HG03565 (cell line): Measurements from ENCODE around the gene FIBCD1.

Experiments
- ATAC-seq: cut with Tn5 transposase; IDR thresholded peaks from one replicate; pipeline ENCODE4 v1.9.1; 2021; ENCODE audit warnings: mild to moderate bottlenecking, moderate library complexity; ENCODE audit not compliant: unreplicated experiment

Gene FIBCD1

DNA sequence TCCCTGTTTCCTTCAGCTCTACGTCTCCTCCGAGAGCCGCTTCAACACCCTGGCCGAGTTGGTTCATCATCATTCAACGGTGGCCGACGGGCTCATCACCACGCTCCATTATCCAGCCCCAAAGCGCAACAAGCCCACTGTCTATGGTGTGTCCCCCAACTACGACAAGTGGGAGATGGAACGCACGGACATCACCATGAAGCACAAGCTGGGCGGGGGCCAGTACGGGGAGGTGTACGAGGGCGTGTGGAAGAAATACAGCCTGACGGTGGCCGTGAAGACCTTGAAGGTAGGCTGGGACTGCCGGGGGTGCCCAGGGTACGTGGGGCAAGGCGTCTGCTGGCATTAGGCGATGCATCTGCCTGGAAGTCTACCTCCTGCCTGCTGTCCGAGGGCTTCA, 76.3 kb downstream of the FIBCD1 start:
- no peak for ATAC-seq

DNA sequence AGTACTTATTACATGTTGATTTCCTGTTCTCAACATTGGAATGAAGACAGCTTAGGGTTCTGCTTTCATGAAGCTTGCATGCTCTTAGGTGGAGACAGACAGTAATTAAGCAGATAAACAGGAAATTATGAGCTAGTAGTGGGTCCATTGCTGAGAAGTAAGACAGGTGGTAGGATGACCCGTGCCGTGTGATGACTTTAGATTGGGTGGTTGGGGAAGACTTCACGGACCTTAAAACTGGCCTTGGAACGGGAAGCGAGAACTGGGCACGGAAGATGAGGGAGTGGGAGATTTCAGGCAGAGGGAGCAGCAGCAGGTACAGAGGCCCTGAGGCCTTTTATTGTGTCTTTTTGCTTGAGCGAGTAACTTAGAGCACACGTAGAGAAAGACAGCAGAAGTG, 76.8 kb downstream of the FIBCD1 start:
- ATAC-seq, result no peak

DNA sequence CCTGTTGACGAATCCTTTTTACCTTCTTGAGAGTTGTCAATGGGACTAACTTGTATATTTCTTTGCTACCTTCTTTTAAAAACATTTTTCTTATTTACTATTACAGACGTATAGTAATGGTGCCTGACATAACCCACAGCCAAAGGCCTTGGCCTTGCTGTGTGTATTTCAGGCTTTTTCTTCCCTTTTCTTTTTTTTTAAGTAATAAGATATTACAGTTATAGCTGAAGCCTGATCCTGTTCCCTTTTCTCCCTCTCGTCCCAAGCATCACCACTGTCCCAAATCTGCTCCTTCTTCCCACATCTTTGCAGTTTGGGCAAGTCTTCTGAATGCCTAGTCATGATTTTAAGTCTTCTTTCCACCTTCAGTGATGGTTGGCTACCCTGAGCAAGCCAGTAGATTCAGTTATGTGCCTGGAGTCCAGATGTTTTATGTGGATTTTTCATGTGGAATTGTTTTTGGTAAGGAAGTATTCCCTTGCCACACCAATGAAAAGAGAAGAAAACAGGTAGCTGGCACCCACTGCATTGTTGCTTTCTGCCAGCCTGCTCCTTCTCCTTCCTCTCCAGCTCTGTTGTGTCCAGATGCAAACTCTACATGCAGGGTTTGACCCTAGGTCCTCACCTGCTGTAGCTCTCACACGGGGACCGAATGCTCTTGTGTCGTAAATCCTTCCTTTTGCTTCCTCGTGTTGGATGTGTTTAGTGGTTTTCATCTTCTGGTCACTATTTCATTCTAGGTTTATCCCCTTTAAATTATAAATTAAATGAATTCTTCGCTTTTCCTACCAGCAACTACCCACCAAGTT, 77.5 kb downstream of the FIBCD1 start:
- ATAC-seq, result no peak

DNA sequence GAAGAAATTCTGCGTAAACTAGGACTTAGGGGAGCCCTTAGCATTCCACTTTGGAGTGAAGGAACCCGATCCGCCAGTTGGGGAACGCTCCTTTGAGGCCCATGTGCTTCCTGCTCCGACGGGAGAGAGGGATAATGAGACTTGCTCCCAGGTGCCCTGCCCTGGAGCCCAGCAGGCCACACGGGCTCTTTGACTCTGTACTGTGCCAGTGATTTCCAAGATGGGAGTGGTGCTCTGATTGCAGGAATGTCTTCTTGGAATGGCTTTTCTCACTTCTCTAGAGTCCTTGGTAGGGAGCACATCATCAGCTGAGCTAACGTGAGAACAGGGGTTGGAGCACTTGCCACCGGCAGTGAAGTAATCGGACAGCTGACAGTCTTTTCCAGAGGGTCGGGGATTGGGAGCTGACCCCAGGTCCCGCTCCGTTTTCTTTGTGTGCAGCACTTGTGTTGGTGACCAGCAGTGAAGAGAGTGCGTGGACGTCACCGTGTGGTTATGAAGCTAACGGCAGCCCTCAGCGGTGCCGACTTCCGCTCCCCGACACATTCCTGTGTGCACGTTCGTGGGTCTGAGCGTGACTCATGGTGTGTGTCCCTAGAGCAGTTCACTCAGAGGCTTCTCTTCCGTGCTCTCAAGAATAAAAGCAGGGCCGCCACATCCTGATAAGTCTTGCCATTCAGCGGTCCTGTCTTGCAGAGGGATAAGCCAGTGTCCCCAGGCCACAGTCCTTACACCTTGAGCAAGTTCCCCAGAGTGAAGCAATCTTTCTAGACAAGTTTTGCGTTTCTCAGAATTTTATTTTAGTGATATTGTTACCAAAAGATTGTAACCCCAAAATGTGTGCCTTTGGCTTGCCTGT, 78.4 kb downstream of the FIBCD1 start:
- ATAC-seq, result no peak

DNA sequence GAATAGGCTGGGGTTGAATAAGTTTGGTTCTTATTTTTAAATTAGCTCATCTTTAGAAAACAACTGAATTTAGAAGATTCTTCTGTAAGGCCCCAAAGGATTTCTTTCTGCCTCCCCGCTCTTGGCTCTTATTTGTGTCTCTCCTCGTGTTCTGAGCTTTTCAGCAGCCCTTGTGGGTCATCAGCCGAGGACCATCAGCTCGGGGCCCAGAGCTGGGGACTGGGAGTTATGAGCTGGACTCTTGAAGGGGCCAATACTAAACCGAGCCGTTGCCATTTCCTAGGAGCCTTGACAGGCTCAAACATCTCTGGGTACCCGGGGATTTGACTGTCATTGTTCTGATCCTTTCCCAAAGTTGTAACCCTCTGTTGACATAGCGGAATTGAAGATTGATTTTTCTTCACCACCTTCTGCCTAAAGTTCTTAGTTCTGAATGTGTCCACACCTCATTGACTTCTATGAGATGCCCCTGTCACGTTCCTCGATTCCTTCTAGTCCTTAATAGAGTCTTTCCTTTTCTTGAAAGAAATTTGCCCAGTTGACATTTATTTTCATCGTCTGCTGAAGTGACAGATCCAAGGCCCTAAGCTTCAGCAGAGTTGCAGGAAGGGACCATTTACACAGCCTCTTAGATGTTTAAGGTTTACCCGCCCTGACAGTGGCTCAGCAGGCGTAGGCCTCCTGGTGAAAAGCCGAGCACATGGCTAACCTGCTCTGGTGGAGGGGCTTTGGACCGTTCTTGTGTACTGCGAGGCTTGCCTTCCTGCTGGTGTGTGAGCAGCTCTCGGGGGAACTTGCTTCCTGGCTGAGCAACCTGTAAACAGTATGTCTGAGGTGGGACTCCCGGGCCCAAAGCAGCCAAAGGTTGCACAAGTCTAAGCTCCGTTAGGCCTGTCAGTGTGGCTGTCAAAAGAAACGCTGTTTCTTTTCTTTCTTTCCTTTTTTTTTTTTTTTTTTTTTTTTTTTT, 80.0 kb downstream of the FIBCD1 start:
- ATAC-seq, result no peak

DNA sequence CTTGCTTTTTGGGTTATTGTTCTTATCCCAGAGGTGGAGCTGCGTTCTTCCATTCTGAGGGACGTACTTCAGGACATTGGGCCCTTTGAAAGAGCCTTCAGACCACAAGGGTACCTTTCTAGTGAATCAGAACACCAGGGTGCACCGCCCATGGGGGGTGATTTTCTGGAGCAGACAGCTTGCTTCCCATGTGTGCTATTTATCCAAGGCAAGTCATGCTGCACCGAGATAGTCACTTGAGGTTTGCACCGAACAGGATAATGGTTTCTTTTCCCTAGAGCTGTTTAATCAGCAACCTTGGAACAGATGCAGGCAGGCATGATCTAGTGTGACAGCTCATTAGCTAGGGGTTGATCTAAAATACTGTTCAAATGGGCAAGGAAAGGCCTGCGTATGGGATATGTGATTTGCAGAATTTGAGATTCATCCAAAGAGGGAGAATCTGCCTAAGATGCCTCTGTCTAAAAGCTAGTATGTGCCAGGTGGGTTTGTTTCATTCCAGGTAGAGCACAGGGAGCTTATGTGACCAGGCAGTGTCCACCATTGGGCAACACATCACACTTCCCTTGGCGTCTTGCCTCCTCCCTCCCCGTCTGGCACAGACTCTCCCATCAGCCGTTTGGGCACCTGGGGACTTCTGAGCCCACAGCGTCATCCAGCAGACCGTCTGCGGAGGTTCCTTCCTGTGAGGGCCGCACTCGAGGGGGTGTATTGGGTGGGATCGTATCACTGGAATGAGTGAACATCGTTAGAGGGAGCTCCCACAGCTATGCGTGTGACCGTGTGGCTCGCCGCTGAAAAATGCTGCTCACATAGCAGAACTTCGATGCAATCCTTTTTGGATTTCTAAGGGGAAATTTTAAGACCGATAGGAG, 80.9 kb downstream of the FIBCD1 start:
- ATAC-seq, result no peak

DNA sequence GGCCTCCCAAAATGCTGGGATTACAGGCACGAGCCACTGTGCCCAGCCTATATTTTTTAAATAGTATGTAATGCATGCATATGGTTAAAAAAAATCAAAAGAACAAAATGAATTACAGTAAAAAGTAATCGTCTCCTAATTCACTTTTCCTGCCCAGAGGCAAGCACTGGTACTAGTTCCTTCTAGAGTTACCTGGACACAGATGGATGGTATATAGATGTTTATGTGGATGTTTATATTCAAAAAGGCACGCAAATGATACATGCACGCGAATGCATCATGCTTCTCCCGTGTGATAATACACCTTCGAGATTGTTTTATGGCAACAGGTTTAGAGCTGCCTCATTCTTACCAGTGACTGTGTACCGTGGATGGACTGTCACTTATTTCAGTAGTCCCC, 82.6 kb downstream of the FIBCD1 start:
- no peak for ATAC-seq

DNA sequence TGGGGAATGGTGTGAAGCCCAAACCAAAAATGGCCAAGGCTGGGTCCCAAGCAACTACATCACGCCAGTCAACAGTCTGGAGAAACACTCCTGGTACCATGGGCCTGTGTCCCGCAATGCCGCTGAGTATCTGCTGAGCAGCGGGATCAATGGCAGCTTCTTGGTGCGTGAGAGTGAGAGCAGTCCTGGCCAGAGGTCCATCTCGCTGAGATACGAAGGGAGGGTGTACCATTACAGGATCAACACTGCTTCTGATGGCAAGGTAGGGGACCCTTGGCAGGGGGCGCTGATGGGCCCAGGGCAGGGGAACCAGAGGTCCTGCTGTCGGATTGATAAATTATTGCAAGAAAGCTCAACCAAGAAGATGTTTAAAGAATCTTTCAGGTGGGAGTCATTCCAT, 84.2 kb downstream of the FIBCD1 start:
- no peak for ATAC-seq

DNA sequence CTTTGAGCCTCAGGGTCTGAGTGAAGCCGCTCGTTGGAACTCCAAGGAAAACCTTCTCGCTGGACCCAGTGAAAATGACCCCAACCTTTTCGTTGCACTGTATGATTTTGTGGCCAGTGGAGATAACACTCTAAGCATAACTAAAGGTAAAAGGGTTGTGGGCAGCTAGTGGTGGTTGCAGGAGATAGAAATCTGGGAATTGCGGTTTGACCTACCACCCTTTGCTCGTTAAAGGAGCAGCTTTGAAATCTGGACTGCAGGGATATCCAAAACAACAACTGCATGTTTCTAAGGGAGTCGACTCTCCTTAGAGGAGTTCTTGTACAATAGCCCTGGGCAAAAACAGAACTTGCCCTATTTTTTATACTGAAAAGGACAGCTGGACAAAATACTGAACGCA, 85.0 kb downstream of the FIBCD1 start:
- no peak for ATAC-seq

DNA sequence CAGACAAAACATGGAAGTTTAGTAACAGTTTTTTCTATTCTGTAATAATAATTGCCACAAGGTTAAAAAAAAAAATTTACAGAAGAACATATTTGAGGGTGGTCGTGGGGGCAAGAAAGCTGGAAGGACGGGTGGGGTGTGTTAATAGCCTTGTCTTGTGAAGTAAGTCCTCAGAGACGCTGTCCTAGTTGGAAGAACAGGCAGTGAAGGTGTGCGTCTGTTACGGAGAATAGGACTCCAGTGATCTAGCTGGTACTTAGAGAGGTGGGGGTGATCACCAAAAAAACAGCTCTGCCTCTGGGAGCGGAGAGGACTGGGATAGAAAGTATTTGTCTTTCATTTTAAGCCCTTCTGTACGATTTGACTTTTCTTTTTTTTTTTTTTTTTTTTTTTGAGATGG, 86.2 kb downstream of the FIBCD1 start:
- no peak for ATAC-seq
